H9 (cell line): ENCODE measurements around the gene MACROD1. TPM values are rescaled to one million over a fixed set of nuclear protein-coding genes. Genes with fewer than 3 reads are reported as not detected.

Experiments
- DNase-seq: peaks from one replicate; pipeline ENCODE4 v3.0.0-alpha.2; 2017
- H2AFZ ChIP-seq: one replicate; pipeline ENCODE4 v1.6.1; 2013; ENCODE audit warnings: mild to moderate bottlenecking, low read length, control low read depth, moderate library complexity
- H2AK5ac ChIP-seq: 2 replicates; pipeline ENCODE4 v1.6.1; 2013; ENCODE audit warnings: low read length, control low read depth, mixed read lengths; ENCODE audit not compliant: insufficient read length
- H2BK120ac ChIP-seq: one replicate; pipeline ENCODE4 v1.6.1; 2013; ENCODE audit warnings: low read depth, mild to moderate bottlenecking, low read length, control low read depth, inconsistent platforms; ENCODE audit not compliant: poor library complexity, severe bottlenecking
- H2BK12ac ChIP-seq: 2 replicates; pipeline ENCODE4 v1.6.1; 2013; ENCODE audit warnings: low read length, control low read depth, mixed read lengths, low read depth; ENCODE audit not compliant: insufficient read length
- H2BK15ac ChIP-seq: 2 replicates; pipeline ENCODE4 v1.6.1; 2013; ENCODE audit warnings: low read depth, low read length, control low read depth
- H2BK20ac ChIP-seq: one replicate; pipeline ENCODE4 v1.6.1; 2013; ENCODE audit warnings: low read depth, mild to moderate bottlenecking, low read length, control low read depth, inconsistent platforms; ENCODE audit not compliant: poor library complexity, severe bottlenecking
- H2BK5ac ChIP-seq: 2 replicates; pipeline ENCODE4 v1.6.1; 2013; ENCODE audit warnings: low read length, control low read depth, mixed read lengths; ENCODE audit not compliant: insufficient read length
- H3K14ac ChIP-seq: 2 replicates; pipeline ENCODE4 v1.6.1; 2013; ENCODE audit warnings: low read length, control low read depth; ENCODE audit not compliant: insufficient read depth
- H3K18ac ChIP-seq: 2 replicates; pipeline ENCODE4 v1.6.1; 2013; ENCODE audit warnings: low read depth, mild to moderate bottlenecking, mixed read lengths, low read length, control low read depth; ENCODE audit not compliant: insufficient read length
- H3K23ac ChIP-seq: 2 replicates; pipeline ENCODE4 v1.6.1; 2013; ENCODE audit warnings: low read length, control low read depth, mixed read lengths, low read depth; ENCODE audit not compliant: insufficient read length
- H3K23me2 ChIP-seq: 2 replicates; pipeline ENCODE4 v1.6.1; 2013; ENCODE audit warnings: low read depth, mild to moderate bottlenecking, mixed read lengths, low read length, control low read depth; ENCODE audit not compliant: insufficient read length, poor library complexity, severe bottlenecking
- H3K27ac ChIP-seq: 2 replicates; pipeline ENCODE4 v1.5.1; 2013; ENCODE audit warnings: low read length, control low read depth, mixed read lengths, low read depth; ENCODE audit not compliant: insufficient read length
- H3K27me3 ChIP-seq: 2 replicates; pipeline ENCODE4 v1.6.1; 2013; ENCODE audit warnings: low read length, control low read depth, inconsistent platforms; ENCODE audit not compliant: insufficient read depth
- H3K4ac ChIP-seq: 2 replicates; pipeline ENCODE4 v1.6.1; 2013; ENCODE audit warnings: low read depth, mild to moderate bottlenecking, control low read depth, inconsistent platforms, low read length, moderate library complexity
- H3K4me1 ChIP-seq: 2 replicates; pipeline ENCODE4 v1.6.1; 2013; ENCODE audit warnings: low read length, control low read depth, inconsistent platforms; ENCODE audit not compliant: insufficient read depth
- H3K4me2 ChIP-seq: 2 replicates; pipeline ENCODE4 v1.6.1; 2013; ENCODE audit warnings: low read length, control low read depth, mixed read lengths; ENCODE audit not compliant: insufficient read length, insufficient read depth
- H3K56ac ChIP-seq: 2 replicates; pipeline ENCODE4 v1.6.1; 2013; ENCODE audit warnings: low read depth, mild to moderate bottlenecking, mixed read lengths, low read length, control low read depth; ENCODE audit not compliant: insufficient read length
- H3K79me1 ChIP-seq: 2 replicates; pipeline ENCODE4 v1.6.1; 2013; ENCODE audit warnings: low read depth, mild to moderate bottlenecking, moderate library complexity, low read length, control low read depth, inconsistent platforms; ENCODE audit not compliant: insufficient read depth, poor library complexity, severe bottlenecking
- H3K79me2 ChIP-seq: 2 replicates; pipeline ENCODE4 v1.6.1; 2013; ENCODE audit warnings: low read length, control low read depth, inconsistent platforms; ENCODE audit not compliant: insufficient read depth
- H3K9ac ChIP-seq: 2 replicates; pipeline ENCODE4 v1.6.1; 2013; ENCODE audit warnings: low read length, control low read depth, mixed read lengths; ENCODE audit not compliant: insufficient read length; ENCODE audit errors: extremely low read depth
- H3K9me3 ChIP-seq: one replicate; pipeline ENCODE4 v1.6.1; 2013; ENCODE audit warnings: low read depth, low read length, inconsistent platforms; ENCODE audit not compliant: control insufficient read depth
- H3T11ph ChIP-seq: one replicate; pipeline ENCODE4 v1.6.1; 2013; ENCODE audit warnings: mild to moderate bottlenecking, low read length, control low read depth, inconsistent platforms
- H4K20me1 ChIP-seq: one replicate; pipeline ENCODE4 v1.6.1; 2013; ENCODE audit not compliant: control insufficient read depth, insufficient read length, insufficient read depth
- H4K5ac ChIP-seq: 2 replicates; pipeline ENCODE4 v1.6.1; 2013; ENCODE audit warnings: low read depth, mild to moderate bottlenecking, mixed read lengths, low read length, control low read depth; ENCODE audit not compliant: insufficient read length
- H4K8ac ChIP-seq: replicated peaks from 2 replicates; pipeline ENCODE4 v1.6.1; 2013; ENCODE audit warnings: low read length, control low read depth, mixed read lengths, low read depth; ENCODE audit not compliant: insufficient read length
- H4K91ac ChIP-seq: 2 replicates; pipeline ENCODE4 v1.6.1; 2013; ENCODE audit warnings: low read depth, mild to moderate bottlenecking, moderate library complexity, mixed read lengths, low read length, control low read depth; ENCODE audit not compliant: insufficient read length
- H3K27ac Mint-ChIP-seq, 3 experiments: 2 replicates in 2 of 3; 3 replicates in 1 of 3; pipeline ENCODE4 v1.8.0; 2020 to 2021; ENCODE audit warnings: mixed read lengths in 3 of 3, mild to moderate bottlenecking in 1 of 3, moderate library complexity in 1 of 3
- H3K27me3 Mint-ChIP-seq: 2 replicates; pipeline ENCODE4 v1.8.0; 2021; ENCODE audit warnings: low read depth, mild to moderate bottlenecking, moderate library complexity, mixed read lengths
- H3K36me3 Mint-ChIP-seq, 3 experiments: 2 replicates in 2 of 3; 3 replicates in 1 of 3; pipeline ENCODE4 v1.8.0; 2020 to 2021; ENCODE audit warnings: low read depth in 3 of 3, mixed read lengths in 3 of 3; ENCODE audit not compliant: insufficient read depth in 1 of 3
- H3K4me1 Mint-ChIP-seq, 2 experiments: 2 replicates each; pipeline ENCODE4 v1.8.0; 2020; ENCODE audit warnings: mixed read lengths in 2 of 2
- H3K4me3 Mint-ChIP-seq, 2 experiments: 2 replicates in 1 of 2; 3 replicates in 1 of 2; pipeline ENCODE4 v1.8.0; 2020 to 2021; ENCODE audit warnings: mild to moderate bottlenecking in 2 of 2, mixed read lengths in 2 of 2, moderate library complexity in 1 of 2
- H3K9me3 Mint-ChIP-seq, 2 experiments: 2 replicates in 1 of 2; 3 replicates in 1 of 2; pipeline ENCODE4 v1.8.0; 2020; ENCODE audit warnings: mild to moderate bottlenecking in 2 of 2, mixed read lengths in 2 of 2, moderate library complexity in 1 of 2
- CTCF ChIP-seq: fragments of 200-600 bp; sonication (generic); conservative IDR thresholded peaks from 3 replicates; pipeline ENCODE4 v1.8.0; 2021; ENCODE audit warnings: antibody characterized with exemption, mild to moderate bottlenecking
- WGBS: extraction: QIAGEN DNeasy Blood & Tissue Kit; methylation state at CpG from one replicate; pipeline ENCODE4 v1.1.7; 2013; ENCODE audit warnings: missing lambda C conversion rate, low lambda C conversion rate, mixed read lengths; ENCODE audit not compliant: insufficient read length; ENCODE audit errors: extremely low coverage; 5-methylcytosine and 5-hydroxymethylcytosine counted together
- total RNA-seq: library from RNA; stranded (reverse); gene quantifications from 2 replicates; pipeline ENCODE4 v1.2.1, GENCODE V29; 2021

MACROD1 gene
- total RNA-seq, 1 experiment from 2014 or later = 21.2 TPM

GRCh38 chr11:64049509-64049908, 116.4 kb downstream of the MACROD1 start:
- no peak overlapping the region for H3K23ac ChIP-seq
- no peak overlapping the region for H3K27ac Mint-ChIP-seq
- no peak overlapping the region for H2BK20ac ChIP-seq
- no peak overlapping the region for H3K14ac ChIP-seq
- TF ChIP-seq CTCF = no peak
- H3K27ac ChIP-seq = no peak overlapping the region
- H3K79me1 ChIP-seq = no peaks in the 10 kb centered on the region
- no peak overlapping the region for H4K5ac ChIP-seq
- H3K27me3 ChIP-seq = peaks cover 13% of the 10 kb centered on the region; the same call in 1 of the 2 replicates
- H3T11ph ChIP-seq = no peak overlapping the region
- H3K4me3 Mint-ChIP-seq = no peak overlapping the region
- H3K36me3 Mint-ChIP-seq = no peaks in the 10 kb centered on the region
- no peak overlapping the region for H3K9ac ChIP-seq
- no peaks in the 10 kb centered on the region for H3K79me2 ChIP-seq
- H3K23me2 ChIP-seq = no peaks in the 10 kb centered on the region
- H2BK12ac ChIP-seq = no peak overlapping the region
- no peak overlapping the region for H3K56ac ChIP-seq
- no peak for DNase-seq
- no peak overlapping the region for H2AFZ ChIP-seq
- H3K18ac ChIP-seq = no peak overlapping the region
- no peaks in the 10 kb centered on the region for H4K20me1 ChIP-seq
- no peaks in the 10 kb centered on the region for H3K9me3 Mint-ChIP-seq
- H3K4me2 ChIP-seq = no peak overlapping the region
- H4K91ac ChIP-seq = no peak overlapping the region
- peaks cover 66% of the 10 kb centered on the region for H3K27me3 Mint-ChIP-seq
- no peak overlapping the region for H3K4ac ChIP-seq
- H3K4me1 ChIP-seq = peaks cover 2% of the 10 kb centered on the region; the same call in 1 of the 2 replicates
- H2BK120ac ChIP-seq = no peak overlapping the region
- no peak overlapping the region for H2BK5ac ChIP-seq
- WGBS = no CpG with 5 or more reads among the region's 8 CpGs
- peaks cover 21% of the 10 kb centered on the region in 2 experiments for H3K4me1 Mint-ChIP-seq
- no peak overlapping the region for H2AK5ac ChIP-seq
- H4K8ac ChIP-seq = no peak overlapping the region
- H3K9me3 ChIP-seq = no peaks in the 10 kb centered on the region
- no peak overlapping the region for H2BK15ac ChIP-seq
